Measurements from ENCODE around the gene CDKN2B-AS1. TPM values are rescaled to one million over a fixed set of nuclear protein-coding genes. Genes with fewer than 3 reads are reported as not detected.

CDKN2B-AS1 gene
- total and polyA plus RNA-seq, 8 donors: 0.18 to 1.6 (median 0.36) TPM

DNA sequence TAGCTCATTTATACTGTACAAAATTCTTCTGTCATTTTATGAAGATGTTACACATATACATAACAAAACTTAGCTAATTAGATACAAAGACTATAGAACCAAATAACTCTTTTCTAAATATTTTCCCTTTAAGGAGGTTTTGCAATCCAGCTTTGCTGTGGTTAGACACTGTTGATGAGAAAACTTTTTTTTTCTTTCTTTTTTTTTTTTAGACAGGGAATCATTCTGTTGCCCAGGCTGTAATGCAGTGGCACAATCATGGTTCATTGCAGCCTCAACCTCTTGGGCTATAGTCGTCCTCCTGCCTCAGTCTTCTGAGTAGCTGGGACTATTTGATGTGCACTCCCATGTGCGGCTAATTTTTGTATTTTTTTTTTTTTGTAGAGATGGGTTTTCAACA is 53.0 kb downstream of the CDKN2B-AS1 start:
- H3K36me3 ChIP-seq: no peaks in the 10 kb centered on the region
- H3K4me3 ChIP-seq: no peak overlapping the region
- no peak overlapping the region for H3K27ac ChIP-seq
- no peaks in the 10 kb centered on the region for H3K9me3 ChIP-seq
- TF ChIP-seq, protein P1, sequence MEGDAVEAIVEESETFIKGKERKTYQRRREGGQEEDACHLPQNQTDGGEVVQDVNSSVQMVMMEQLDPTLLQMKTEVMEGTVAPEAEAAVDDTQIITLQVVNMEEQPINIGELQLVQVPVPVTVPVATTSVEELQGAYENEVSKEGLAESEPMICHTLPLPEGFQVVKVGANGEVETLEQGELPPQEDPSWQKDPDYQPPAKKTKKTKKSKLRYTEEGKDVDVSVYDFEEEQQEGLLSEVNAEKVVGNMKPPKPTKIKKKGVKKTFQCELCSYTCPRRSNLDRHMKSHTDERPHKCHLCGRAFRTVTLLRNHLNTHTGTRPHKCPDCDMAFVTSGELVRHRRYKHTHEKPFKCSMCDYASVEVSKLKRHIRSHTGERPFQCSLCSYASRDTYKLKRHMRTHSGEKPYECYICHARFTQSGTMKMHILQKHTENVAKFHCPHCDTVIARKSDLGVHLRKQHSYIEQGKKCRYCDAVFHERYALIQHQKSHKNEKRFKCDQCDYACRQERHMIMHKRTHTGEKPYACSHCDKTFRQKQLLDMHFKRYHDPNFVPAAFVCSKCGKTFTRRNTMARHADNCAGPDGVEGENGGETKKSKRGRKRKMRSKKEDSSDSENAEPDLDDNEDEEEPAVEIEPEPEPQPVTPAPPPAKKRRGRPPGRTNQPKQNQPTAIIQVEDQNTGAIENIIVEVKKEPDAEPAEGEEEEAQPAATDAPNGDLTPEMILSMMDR (IDR thresholded peaks at IDR 0.05): no peak
- no peaks in the 10 kb centered on the region for H3K4me1 ChIP-seq
- DNase-seq (no peak), ATAC-seq (no peak)
- no peaks in the 10 kb centered on the region for H3K27me3 ChIP-seq
- intact Hi-C loops (cut with DNase I): no loop called here

DNA sequence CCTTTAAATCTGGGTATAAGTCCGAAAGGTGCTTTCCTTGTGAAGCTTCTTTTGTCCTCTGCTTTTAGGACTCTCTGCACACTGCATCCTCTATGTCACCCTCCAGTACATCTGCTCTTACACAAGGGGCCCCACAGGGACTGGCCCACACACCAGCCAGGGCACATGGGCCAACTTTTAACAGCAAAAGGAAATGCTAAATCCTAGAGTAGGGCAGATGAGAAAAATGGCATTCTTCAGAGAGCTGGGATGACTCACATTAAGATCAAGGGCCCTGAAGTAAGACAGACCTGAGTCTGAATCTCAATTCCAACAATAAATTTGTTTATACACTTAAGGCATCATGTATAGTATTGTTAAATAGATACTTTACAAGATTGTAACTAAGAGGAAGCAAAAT is 54.8 kb downstream of the CDKN2B-AS1 start:
- ATAC-seq (no peak), DNase-seq (no peak)
- Histone ChIP-seq H3K4me3 (no peak overlapping the region), H3K4me1 (no peaks in the 10 kb centered on the region), H3K27me3 (no peaks in the 10 kb centered on the region), H3K36me3 (no peaks in the 10 kb centered on the region), H3K9me3 (no peaks in the 10 kb centered on the region), H3K27ac (no peak overlapping the region)
- intact Hi-C loops (cut with DNase I): no loop called here
- TF ChIP-seq, protein P1 (IDR thresholded peaks at IDR 0.05): no peak

DNA sequence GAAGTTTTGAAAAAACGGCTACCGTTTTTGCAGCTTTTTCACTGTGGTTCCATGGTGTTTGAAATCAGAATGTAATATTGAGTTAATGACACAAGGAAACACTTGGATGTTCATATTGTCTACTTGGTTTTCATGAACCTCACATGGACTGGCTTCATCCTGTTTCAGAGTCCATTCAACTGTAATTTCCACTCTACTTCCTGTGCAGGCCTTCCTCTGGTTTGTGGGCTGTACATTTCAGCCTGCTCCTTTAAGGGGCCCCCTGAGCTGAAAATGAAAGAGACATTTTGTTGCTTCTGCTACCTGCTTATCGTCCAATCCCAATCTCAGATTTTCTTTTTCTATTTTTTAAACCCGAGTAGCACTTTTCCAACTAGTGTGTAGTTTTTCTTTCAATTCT is 56.3 kb downstream of the CDKN2B-AS1 start:
- Histone ChIP-seq H3K4me1 (no peaks in the 10 kb centered on the region), H3K27ac (no peak overlapping the region), H3K9me3 (no peaks in the 10 kb centered on the region), H3K4me3 (no peak overlapping the region), H3K36me3 (no peaks in the 10 kb centered on the region), H3K27me3 (no peaks in the 10 kb centered on the region)
- DNase-seq (no peak), ATAC-seq (no peak)
- TF ChIP-seq, protein P1 (IDR thresholded peaks at IDR 0.05): no peak
- intact Hi-C loops (cut with DNase I): no loop called here

DNA sequence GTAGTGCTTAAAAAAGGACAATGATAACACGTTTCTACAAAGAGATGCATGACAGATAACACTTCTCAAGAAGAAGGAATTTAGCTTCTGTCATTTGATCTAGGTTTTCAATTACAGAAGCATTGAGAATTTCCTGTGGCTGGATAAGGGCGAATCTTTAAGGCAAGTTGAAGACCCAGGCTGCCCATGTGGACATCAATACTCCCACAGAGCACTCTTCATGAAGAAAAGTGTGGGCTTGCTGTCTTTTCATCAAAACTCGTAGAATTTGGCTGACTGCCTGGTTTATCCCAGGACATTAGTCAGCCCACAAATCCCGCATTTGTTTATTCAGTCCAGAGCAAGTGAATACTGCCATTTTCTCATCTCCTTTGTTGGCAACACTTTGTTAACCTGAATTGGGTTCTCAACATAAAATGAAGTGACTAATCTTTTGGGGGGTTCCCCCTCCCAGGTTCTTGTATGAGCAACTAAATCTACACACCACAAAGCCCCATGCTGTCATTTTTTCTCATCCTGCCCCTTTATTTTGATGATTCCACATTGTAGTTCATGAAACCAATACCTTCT is 57.9 kb downstream of the CDKN2B-AS1 start:
- Histone ChIP-seq H3K36me3 (no peaks in the 10 kb centered on the region), H3K4me3 (no peak overlapping the region), H3K9me3 (no peaks in the 10 kb centered on the region), H3K27ac (no peak overlapping the region), H3K4me1 (no peaks in the 10 kb centered on the region), H3K27me3 (no peaks in the 10 kb centered on the region)
- intact Hi-C loops (cut with DNase I): no loop called here
- TF ChIP-seq, protein P1 (IDR thresholded peaks at IDR 0.05): no peak
- DNase-seq (no peak), ATAC-seq (no peak)

DNA sequence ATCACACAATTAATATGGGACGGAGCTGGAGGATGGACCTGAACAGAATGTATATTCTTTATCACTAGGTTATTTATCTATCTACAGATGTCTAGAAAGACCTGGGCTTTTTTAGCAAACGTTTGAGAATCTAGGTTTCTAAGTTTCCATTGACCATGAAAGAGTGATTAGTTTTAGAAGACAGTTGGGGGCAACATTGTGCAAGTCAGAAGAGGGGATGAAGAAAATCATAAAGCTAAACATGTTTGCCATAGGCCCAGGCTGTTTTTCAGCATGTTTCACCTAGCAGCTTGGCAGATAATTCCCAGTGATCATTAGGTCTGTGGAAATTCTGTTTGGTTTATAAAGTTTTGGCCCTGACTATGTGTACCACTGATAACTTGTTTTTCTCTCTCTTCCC is 58.6 kb downstream of the CDKN2B-AS1 start:
- H3K27me3 ChIP-seq: no peaks in the 10 kb centered on the region
- no peak overlapping the region for H3K27ac ChIP-seq
- ATAC-seq (no peak), DNase-seq (no peak)
- intact Hi-C loops (cut with DNase I): no loop called here
- H3K4me1 ChIP-seq: no peaks in the 10 kb centered on the region
- H3K9me3 ChIP-seq: no peaks in the 10 kb centered on the region
- H3K4me3 ChIP-seq: no peak overlapping the region
- H3K36me3 ChIP-seq: no peaks in the 10 kb centered on the region
- TF ChIP-seq, protein P1 (IDR thresholded peaks at IDR 0.05): no peak
